Measurements from ENCODE around the gene MLPH.

MLPH gene

GRCh38 chr2:237568121-237568660 is 81.1 kb downstream of the MLPH start:
- no peaks in the 10 kb centered on the region for H3K9me2 ChIP-seq (replicated peaks; ENCODE audit: insufficient read depth, low read length)
- H3K4me2 ChIP-seq (ENCODE audit: low read depth, low read length, poor library complexity, severe bottlenecking) = no peak overlapping the region
- H3K9ac ChIP-seq (ENCODE audit: low read length) = no peak overlapping the region
- TF ChIP-seq EZH2phosphoT487 (conservative IDR thresholded peaks at IDR 0.05; ENCODE audit: low read length) (no peak), CTCF (IDR thresholded peaks at IDR 0.05; ENCODE audit: insufficient read depth, low read length, poor library complexity, severe bottlenecking) (no peak)
- 0 out of 2 replicates have a peak, but pooled peaks cover 7% of the 10 kb centered on the region for H3K9me3 ChIP-seq (ENCODE audit: insufficient read depth, low read length)
- no peaks in the 10 kb centered on the region for H3K79me2 ChIP-seq (ENCODE audit: insufficient read depth, low read length)
- no peaks in the 10 kb centered on the region for H3K27me3 ChIP-seq (ENCODE audit: low read length)
- no peaks in the 10 kb centered on the region for H3F3A ChIP-seq (ENCODE audit: insufficient read depth)
- no peak overlapping the region for H2AFZ ChIP-seq (ENCODE audit: low read depth, low read length, severe bottlenecking)
- no peaks in the 10 kb centered on the region for H4K20me1 ChIP-seq (ENCODE audit: low read depth, low read length)
- H3K4me3 ChIP-seq (ENCODE audit: insufficient read depth, low read length, poor library complexity, severe bottlenecking) = no peak overlapping the region
- H3K27ac ChIP-seq (ENCODE audit: low read depth, low read length) = no peak overlapping the region
- no peaks in the 10 kb centered on the region for H3K36me3 ChIP-seq (ENCODE audit: low read length)

- Histone ChIP-seq H4K20me1 (ENCODE audit: low read depth, low read length) (no peaks in the 10 kb centered on the region), H3K9ac (ENCODE audit: low read length) (no peak overlapping the region), H3K36me3 (ENCODE audit: low read length) (no peaks in the 10 kb centered on the region), H3K9me3 (ENCODE audit: insufficient read depth, low read length) (0 out of 2 replicates have a peak, but pooled peaks cover 7% of the 10 kb centered on the region), H3F3A (ENCODE audit: insufficient read depth) (no peaks in the 10 kb centered on the region), H3K27ac (ENCODE audit: low read depth, low read length) (no peak overlapping the region), H3K27me3 (ENCODE audit: low read length) (no peaks in the 10 kb centered on the region), H2AFZ (ENCODE audit: low read depth, low read length, severe bottlenecking) (no peak overlapping the region), H3K79me2 (ENCODE audit: insufficient read depth, low read length) (no peaks in the 10 kb centered on the region), H3K4me2 (ENCODE audit: low read depth, low read length, poor library complexity, severe bottlenecking) (no peak overlapping the region), H3K9me2 (replicated peaks; ENCODE audit: insufficient read depth, low read length) (no peaks in the 10 kb centered on the region), H3K4me3 (ENCODE audit: insufficient read depth, low read length, poor library complexity, severe bottlenecking) (no peak overlapping the region)
- TF ChIP-seq EZH2phosphoT487 (conservative IDR thresholded peaks at IDR 0.05; ENCODE audit: low read length) (no peak), CTCF (IDR thresholded peaks at IDR 0.05; ENCODE audit: insufficient read depth, low read length, poor library complexity, severe bottlenecking) (no peak)
Observed at GRCh38 chr2:237569041-237569440, 82.0 kb downstream of the MLPH start.

- no peaks in the 10 kb centered on the region for H4K20me1 ChIP-seq (ENCODE audit: low read depth, low read length)
- no peaks in the 10 kb centered on the region for H3K36me3 ChIP-seq (ENCODE audit: low read length)
- no peak for TF ChIP-seq CTCF (IDR thresholded peaks at IDR 0.05; ENCODE audit: insufficient read depth, low read length, poor library complexity, severe bottlenecking)
- TF ChIP-seq EZH2phosphoT487 (conservative IDR thresholded peaks at IDR 0.05; ENCODE audit: low read length) = no peak
- no peaks in the 10 kb centered on the region for H3F3A ChIP-seq (ENCODE audit: insufficient read depth)
- H3K27ac ChIP-seq (ENCODE audit: low read depth, low read length) = no peak overlapping the region
- 0 out of 2 replicates have a peak, but pooled peaks cover 7% of the 10 kb centered on the region for H3K9me3 ChIP-seq (ENCODE audit: insufficient read depth, low read length)
- H3K27me3 ChIP-seq (ENCODE audit: low read length) = no peaks in the 10 kb centered on the region
- no peaks in the 10 kb centered on the region for H3K79me2 ChIP-seq (ENCODE audit: insufficient read depth, low read length)
- no peak overlapping the region for H2AFZ ChIP-seq (ENCODE audit: low read depth, low read length, severe bottlenecking)
- no peak overlapping the region for H3K4me2 ChIP-seq (ENCODE audit: low read depth, low read length, poor library complexity, severe bottlenecking)
- H3K9ac ChIP-seq (ENCODE audit: low read length) = no peak overlapping the region
- no peaks in the 10 kb centered on the region for H3K9me2 ChIP-seq (replicated peaks; ENCODE audit: insufficient read depth, low read length)
- H3K4me3 ChIP-seq (ENCODE audit: insufficient read depth, low read length, poor library complexity, severe bottlenecking) = no peak overlapping the region
Observed at GRCh38 chr2:237569896-237570295, 82.8 kb downstream of the MLPH start.
